ENCODE results near the gene CA10. TPM values are rescaled to one million over a fixed set of nuclear protein-coding genes. Genes with fewer than 3 reads are reported as not detected.
A peak's percentile ranks its signal among the peaks of the same experiment; 100 is the strongest.

Gene CA10
- total RNA-seq, 1 experiment from 2014 or later = not detected

- no peaks in the 10 kb centered on the region for H3K9me3 ChIP-seq (ENCODE audit: low read depth, low read length, poor library complexity, severe bottlenecking)
- TF ChIP-seq EZH2 (IDR thresholded peaks at IDR 0.05; ENCODE audit: borderline replicate concordance, low read depth, low read length, poor library complexity, severe bottlenecking) = no peak
- no peaks in the 10 kb centered on the region for H3K36me3 ChIP-seq (ENCODE audit: insufficient read depth, low read length, poor library complexity, severe bottlenecking)
- no peak overlapping the region for H3K27ac ChIP-seq (ENCODE audit: low read depth, low read length, poor library complexity, severe bottlenecking)
- no peak overlapping the region for H3K4me3 ChIP-seq (ENCODE audit: low read depth, low read length, poor library complexity, severe bottlenecking)
- no peaks in the 10 kb centered on the region for H3K27me3 ChIP-seq (replicated peaks; ENCODE audit: insufficient read depth, low read depth, low read length, poor library complexity)
- no peak for DNase-seq (ENCODE audit: low spot score)
- BruUV-seq (replicated peaks) = no TSS peak
- intact Hi-C loops (cut with micrococcal nuclease; ENCODE audit: unreplicated experiment) = no loop called here
- H3K4me1 ChIP-seq (ENCODE audit: insufficient read depth, low read length, poor library complexity, severe bottlenecking) = no peaks in the 10 kb centered on the region
- POLR2A ChIA-PET (ENCODE audit: low non-redundant PET) = no interaction called here
- CTCF ChIA-PET = interaction anchor here (0.6 kb wide), 1 partner anchor 9 kb away, joined by 3 read pairs; no protein-coding TSS in a partner anchor
Measured at GRCh38 chr17:52178012-52178411, 19.5 kb upstream of the CA10 start.

- DNase-seq (ENCODE audit: low spot score) = peak; percentile 37
- CTCF ChIA-PET = interaction anchor here (0.6 kb wide), 1 partner anchor 575 kb away, joined by 4 read pairs; no protein-coding TSS in a partner anchor
- H3K27me3 ChIP-seq (replicated peaks; ENCODE audit: insufficient read depth, low read depth, low read length, poor library complexity) = no peaks in the 10 kb centered on the region
- no peak overlapping the region for H3K4me3 ChIP-seq (ENCODE audit: low read depth, low read length, poor library complexity, severe bottlenecking)
- TF ChIP-seq CTCF (conservative IDR thresholded peaks at IDR 0.05; ENCODE audit: low read depth, low read length) (peak; percentile 58), EZH2 (IDR thresholded peaks at IDR 0.05; ENCODE audit: borderline replicate concordance, low read depth, low read length, poor library complexity, severe bottlenecking) (no peak)
- BruUV-seq (replicated peaks) = no TSS peak
- no peaks in the 10 kb centered on the region for H3K9me3 ChIP-seq (ENCODE audit: low read depth, low read length, poor library complexity, severe bottlenecking)
- no peak overlapping the region for H3K27ac ChIP-seq (ENCODE audit: low read depth, low read length, poor library complexity, severe bottlenecking)
- intact Hi-C loops (cut with micrococcal nuclease; ENCODE audit: unreplicated experiment) = no loop called here
- H3K36me3 ChIP-seq (ENCODE audit: insufficient read depth, low read length, poor library complexity, severe bottlenecking) = no peaks in the 10 kb centered on the region
- no peaks in the 10 kb centered on the region for H3K4me1 ChIP-seq (ENCODE audit: insufficient read depth, low read length, poor library complexity, severe bottlenecking)
- POLR2A ChIA-PET (ENCODE audit: low non-redundant PET) = no interaction called here
Measured at GRCh38 chr17:52170963-52171572, 12.6 kb upstream of the CA10 start.

- DNase-seq (ENCODE audit: low spot score) = no peak
- TF ChIP-seq EZH2 (IDR thresholded peaks at IDR 0.05; ENCODE audit: borderline replicate concordance, low read depth, low read length, poor library complexity, severe bottlenecking) (no peak), CTCF (conservative IDR thresholded peaks at IDR 0.05; ENCODE audit: low read depth, low read length) (no peak)
- intact Hi-C loops (cut with micrococcal nuclease; ENCODE audit: unreplicated experiment) = no loop called here
- POLR2A ChIA-PET (ENCODE audit: low non-redundant PET) = no interaction called here
- no peak overlapping the region for H3K4me3 ChIP-seq (ENCODE audit: low read depth, low read length, poor library complexity, severe bottlenecking)
- no peaks in the 10 kb centered on the region for H3K36me3 ChIP-seq (ENCODE audit: insufficient read depth, low read length, poor library complexity, severe bottlenecking)
- CTCF ChIA-PET = no interaction called here
- no TSS peak for BruUV-seq (replicated peaks)
- peaks cover 59% of the 10 kb centered on the region for H3K27me3 ChIP-seq (replicated peaks; ENCODE audit: insufficient read depth, low read depth, low read length, poor library complexity)
- no peaks in the 10 kb centered on the region for H3K4me1 ChIP-seq (ENCODE audit: insufficient read depth, low read length, poor library complexity, severe bottlenecking)
- H3K27ac ChIP-seq (ENCODE audit: low read depth, low read length, poor library complexity, severe bottlenecking) = no peak overlapping the region
- H3K9me3 ChIP-seq (ENCODE audit: low read depth, low read length, poor library complexity, severe bottlenecking) = no peaks in the 10 kb centered on the region
Measured at GRCh38 chr17:52160136-52160567, 1.6 kb upstream of the CA10 start.

Measured in A673 (cell line).